DLD1 (cell line): ENCODE results near the gene USP25.

Experiments
- in situ Hi-C: cut with HindIII; loops from 2 replicates; pipeline ENCODE4 v1.10.0; 2017; ENCODE audit warnings: low sequenced_read_pairs

USP25 gene

GRCh38 chr21:15761507-15762100 lies 31.8 kb downstream of the USP25 start:
- in situ Hi-C loops: no loop called here

- in situ Hi-C loops: no loop called here
Measured at GRCh38 chr21:15763359-15763758, 33.6 kb downstream of the USP25 start.

- in situ Hi-C loops: no loop called here
Measured at GRCh38 chr21:15764878-15765277, 35.1 kb downstream of the USP25 start.

GRCh38 chr21:15766952-15767603 lies 37.3 kb downstream of the USP25 start:
- in situ Hi-C loops: no loop called here

GRCh38 chr21:15768045-15768601 lies 38.3 kb downstream of the USP25 start:
- in situ Hi-C loops: no loop called here

- in situ Hi-C loops: no loop called here
Measured at GRCh38 chr21:15768853-15769252, 39.1 kb downstream of the USP25 start.

- in situ Hi-C loops: no loop called here
Measured at GRCh38 chr21:15771311-15771710, 41.5 kb downstream of the USP25 start.

GRCh38 chr21:15772654-15773053 lies 42.9 kb downstream of the USP25 start:
- in situ Hi-C loops: no loop called here

GRCh38 chr21:15774590-15774989 lies 44.8 kb downstream of the USP25 start:
- in situ Hi-C loops: no loop called here

- in situ Hi-C loops: no loop called here
Measured at GRCh38 chr21:15775291-15775690, 45.5 kb downstream of the USP25 start.

GRCh38 chr21:15775981-15776380 lies 46.2 kb downstream of the USP25 start:
- in situ Hi-C loops: no loop called here

- in situ Hi-C loops: no loop called here
Measured at GRCh38 chr21:15776818-15777217, 47.0 kb downstream of the USP25 start.

GRCh38 chr21:15781986-15782385 lies 52.2 kb downstream of the USP25 start:
- in situ Hi-C loops: no loop called here

GRCh38 chr21:15788847-15789523 lies 59.2 kb downstream of the USP25 start:
- in situ Hi-C loops: no loop called here

GRCh38 chr21:15793109-15793508 lies 63.3 kb downstream of the USP25 start:
- in situ Hi-C loops: no loop called here

GRCh38 chr21:15793550-15794235 lies 63.9 kb downstream of the USP25 start:
- in situ Hi-C loops: no loop called here

- in situ Hi-C loops: no loop called here
Measured at GRCh38 chr21:15794277-15794912, 64.6 kb downstream of the USP25 start.

GRCh38 chr21:15795533-15795932 lies 65.8 kb downstream of the USP25 start:
- in situ Hi-C loops: no loop called here

- in situ Hi-C loops: no loop called here
Measured at GRCh38 chr21:15797577-15798363, 68.0 kb downstream of the USP25 start.

GRCh38 chr21:15801352-15801863 lies 71.6 kb downstream of the USP25 start:
- in situ Hi-C loops: no loop called here
